Measurements from ENCODE around the gene SH3BP4. TPM values are rescaled to one million over a fixed set of nuclear protein-coding genes. Genes with fewer than 3 reads are reported as not detected.

Gene SH3BP4
- total RNA-seq, 4 donors from 2014 or later = 7.5 to 24.9 (median 19.5) TPM

GRCh38 chr2:235024191-235024860, 72.5 kb downstream of the SH3BP4 start:
- 49 to 77% methylated on average over 6 to 9 of the region's 9 CpGs for WGBS, 2 donors (ENCODE audit: low coverage in 1 of 2)

DNA sequence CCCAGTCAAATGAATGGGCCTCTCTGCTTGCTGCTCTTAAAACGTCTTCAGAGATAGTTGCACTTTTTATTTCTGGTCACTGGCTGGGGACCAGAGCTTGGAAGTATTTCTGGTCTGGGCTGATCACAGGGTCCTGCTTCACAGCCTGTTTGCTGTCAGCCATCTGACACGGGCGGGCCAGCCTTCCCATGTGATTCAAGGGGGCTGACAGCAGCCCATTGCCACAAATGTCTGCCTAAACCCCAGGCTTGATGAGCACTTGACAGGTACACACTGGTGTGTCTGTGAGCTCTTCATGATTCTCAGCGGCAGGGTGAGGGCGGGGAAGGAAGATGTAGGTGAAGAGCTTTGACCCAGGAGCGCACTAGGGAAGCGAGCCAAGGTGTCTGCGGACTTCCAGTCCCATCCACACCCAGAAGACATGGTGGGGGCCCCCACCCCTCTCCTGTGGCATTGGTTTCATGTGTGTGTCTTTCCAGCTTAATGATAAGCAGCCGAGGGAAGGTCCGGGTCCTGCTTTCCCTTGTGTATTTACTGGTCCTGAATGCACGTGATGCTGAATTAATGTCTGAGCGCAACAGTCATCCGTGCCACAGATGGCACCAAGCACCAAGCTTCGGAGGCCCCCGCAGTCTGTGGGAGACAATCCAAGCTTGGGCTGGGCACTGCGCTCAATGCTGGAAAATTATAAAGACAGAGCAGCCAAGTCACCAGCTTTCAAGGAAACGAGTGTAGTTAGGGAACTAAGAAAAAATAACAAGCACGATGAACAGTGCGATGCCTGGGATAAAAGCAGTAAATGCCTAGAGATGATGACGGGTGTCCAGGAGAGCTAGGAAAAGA, 73.3 kb downstream of the SH3BP4 start:
- WGBS, 2 donors (ENCODE audit: low coverage in 1 of 2) = 75 to 87% methylated on average over 5 to 20 of the region's 20 CpGs
- TF ChIP-seq EP300 (IDR thresholded peaks at IDR 0.05; ENCODE audit: low read depth) = no peak
- no peak for TF ChIP-seq POLR2AphosphoS5 (IDR thresholded peaks at IDR 0.05)
- TF ChIP-seq CTCF (IDR thresholded peaks at IDR 0.05) = no peak
- no peak for TF ChIP-seq POLR2A (IDR thresholded peaks at IDR 0.05)
- Histone ChIP-seq H3K4me3 (no peak overlapping the region), H3K27me3 (no peaks in the 10 kb centered on the region), H3K4me1 (peaks cover 7 to 24% (median 20%) of the 10 kb centered on the region in 4 donors), H3K36me3 (no peaks in the 10 kb centered on the region), H3K9me3 (no peaks in the 10 kb centered on the region), H3K27ac (no peak overlapping the region)
- DNase-seq = no peak
- intact Hi-C loops (cut with DNase I; ENCODE audit: low total_unique reads) = no loop called here
- in situ Hi-C loops (cut with MboI; ENCODE audit: low pct_ligation_motif_present in 1 of 4, low pct_unique_long_range_greater_than_20kb in 1 of 4, low sequenced_read_pairs in 3 of 4) = no loop called here

More at GRCh38 chr2:235024191-235024860, 72.5 kb downstream of the SH3BP4 start:
- no peaks in the 10 kb centered on the region for H3K9me3 ChIP-seq
- H3K27ac ChIP-seq = no peak overlapping the region
- no peak overlapping the region for H3K4me3 ChIP-seq
- H3K27me3 ChIP-seq = no peaks in the 10 kb centered on the region
- H3K36me3 ChIP-seq = no peaks in the 10 kb centered on the region
- peaks cover 7 to 24% (median 20%) of the 10 kb centered on the region in 4 donors for H3K4me1 ChIP-seq
- TF ChIP-seq EP300 (IDR thresholded peaks at IDR 0.05; ENCODE audit: low read depth) = no peak
- no peak for TF ChIP-seq POLR2A (IDR thresholded peaks at IDR 0.05)
- no peak for TF ChIP-seq CTCF (IDR thresholded peaks at IDR 0.05)
- no peak for TF ChIP-seq POLR2AphosphoS5 (IDR thresholded peaks at IDR 0.05)
- DNase-seq = no peak
- intact Hi-C loops (cut with DNase I; ENCODE audit: low total_unique reads) = no loop called here
- in situ Hi-C loops (cut with MboI; ENCODE audit: low pct_ligation_motif_present in 1 of 4, low pct_unique_long_range_greater_than_20kb in 1 of 4, low sequenced_read_pairs in 3 of 4) = no loop called here

DNA sequence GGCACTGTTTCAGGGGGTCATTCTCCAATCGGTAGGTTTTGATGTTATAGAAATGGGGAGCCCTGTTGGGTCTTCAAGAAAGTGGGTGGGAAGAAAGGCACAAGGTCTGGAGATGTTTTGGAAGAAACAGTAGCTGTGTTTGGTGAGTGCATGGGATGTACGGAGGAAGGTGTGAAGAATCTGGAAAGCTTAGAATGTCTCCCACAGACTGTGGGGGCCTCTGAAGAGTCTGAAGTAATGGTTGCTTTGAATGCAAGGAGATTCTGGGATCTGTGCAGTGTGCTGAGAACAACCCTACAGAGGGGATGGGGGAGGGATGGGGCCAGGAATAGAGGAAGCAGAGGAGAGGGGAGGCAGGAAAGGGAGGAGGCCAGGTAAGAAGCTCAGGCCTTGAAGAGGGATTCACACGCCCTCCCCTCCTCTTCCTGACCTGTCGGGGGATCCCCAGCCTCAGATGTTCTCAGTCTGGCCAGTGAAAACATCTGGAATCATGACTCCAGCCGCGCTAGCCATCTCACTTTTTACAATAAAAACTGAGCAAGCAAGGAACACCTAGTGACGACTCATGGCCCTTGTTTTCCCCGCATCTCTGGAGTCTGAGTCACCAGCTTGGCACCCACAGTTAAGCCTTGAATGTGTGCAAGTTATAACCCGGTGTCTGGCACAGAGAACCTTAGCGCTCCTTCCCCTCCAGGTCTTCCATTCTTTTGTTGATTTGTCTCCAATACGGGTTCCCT, 74.2 kb downstream of the SH3BP4 start:
- no peak overlapping the region for H3K4me3 ChIP-seq
- TF ChIP-seq POLR2AphosphoS5 (IDR thresholded peaks at IDR 0.05) = no peak
- TF ChIP-seq EP300 (IDR thresholded peaks at IDR 0.05; ENCODE audit: low read depth) = no peak
- no peak for TF ChIP-seq CTCF (IDR thresholded peaks at IDR 0.05)
- H3K27ac ChIP-seq = peak overlapping the region in 1 of 4 donors; percentile 5
- intact Hi-C loops (cut with DNase I; ENCODE audit: low total_unique reads) (no loop called here), in situ Hi-C loops (cut with MboI; ENCODE audit: low pct_ligation_motif_present in 1 of 4, low pct_unique_long_range_greater_than_20kb in 1 of 4, low sequenced_read_pairs in 3 of 4) (no loop called here)
- H3K27me3 ChIP-seq = no peaks in the 10 kb centered on the region
- H3K36me3 ChIP-seq = no peaks in the 10 kb centered on the region
- WGBS, 2 donors (ENCODE audit: low coverage in 1 of 2) = 63 to 94% methylated on average over 2 to 11 of the region's 11 CpGs
- no peaks in the 10 kb centered on the region for H3K9me3 ChIP-seq
- DNase-seq = peak; percentile 34
- H3K4me1 ChIP-seq = peaks cover 7 to 24% (median 20%) of the 10 kb centered on the region in 4 donors

Data from transverse colon (tissue), 4 donors.